ENCODE measurements around the gene CD19.
"Not testable (repeated sequence)": the region's sequence is repeated elsewhere in the genome, so short reads cannot be mapped to it uniquely, and the experiment has no call there.

The CD19 gene

GRCh38 chr16:28975158-28975599 is 43.4 kb downstream of the CD19 start:
- in situ Hi-C loops (cut with HindIII; ENCODE audit: low sequenced_read_pairs) = no loop called here
- no peak for TF ChIP-seq CTCF (IDR thresholded peaks at IDR 0.05; ENCODE audit: low read depth, low read length)
- peak overlapping the region; percentile 92 for H3K4me3 ChIP-seq (ENCODE audit: low read depth, low read length)
- no peak for DNase-seq (ENCODE audit: low read depth, low spot score)

GRCh38 chr16:28977703-28978662 is 46.2 kb downstream of the CD19 start:
- no peak overlapping the region for H3K4me3 ChIP-seq (ENCODE audit: low read depth, low read length)
- in situ Hi-C loops (cut with HindIII; ENCODE audit: low sequenced_read_pairs) = no loop called here
- no peak for DNase-seq (ENCODE audit: low read depth, low spot score)
- peak; percentile 38 for TF ChIP-seq CTCF (IDR thresholded peaks at IDR 0.05; ENCODE audit: low read depth, low read length)

GRCh38 chr16:28980330-28980729 is 48.6 kb downstream of the CD19 start:
- DNase-seq (ENCODE audit: low read depth, low spot score); H3K4me3 ChIP-seq (ENCODE audit: low read depth, low read length); in situ Hi-C loops (cut with HindIII; ENCODE audit: low sequenced_read_pairs): not testable (repeated sequence)

GRCh38 chr16:28980929-28981328 is 49.2 kb downstream of the CD19 start:
- DNase-seq (ENCODE audit: low read depth, low spot score) = no peak
- no peak for TF ChIP-seq CTCF (IDR thresholded peaks at IDR 0.05; ENCODE audit: low read depth, low read length)
- H3K4me3 ChIP-seq (ENCODE audit: low read depth, low read length) = no peak overlapping the region
- in situ Hi-C loops (cut with HindIII; ENCODE audit: low sequenced_read_pairs) = no loop called here

GRCh38 chr16:28981517-28981916 is 49.7 kb downstream of the CD19 start:
- in situ Hi-C loops (cut with HindIII; ENCODE audit: low sequenced_read_pairs) = no loop called here
- H3K4me3 ChIP-seq (ENCODE audit: low read depth, low read length) = no peak overlapping the region
- no peak for DNase-seq (ENCODE audit: low read depth, low spot score)
- peak; percentile 70 for TF ChIP-seq CTCF (IDR thresholded peaks at IDR 0.05; ENCODE audit: low read depth, low read length)

- H3K4me3 ChIP-seq (ENCODE audit: low read depth, low read length) = no peak overlapping the region
- no peak for TF ChIP-seq CTCF (IDR thresholded peaks at IDR 0.05; ENCODE audit: low read depth, low read length)
- in situ Hi-C loops (cut with HindIII; ENCODE audit: low sequenced_read_pairs) = no loop called here
- DNase-seq (ENCODE audit: low read depth, low spot score) = no peak
Measured at GRCh38 chr16:28982418-28982817, 50.6 kb downstream of the CD19 start.

- no peak for TF ChIP-seq CTCF (IDR thresholded peaks at IDR 0.05; ENCODE audit: low read depth, low read length)
- DNase-seq (ENCODE audit: low read depth, low spot score) = no peak
- in situ Hi-C loops (cut with HindIII; ENCODE audit: low sequenced_read_pairs) = no loop called here
- H3K4me3 ChIP-seq (ENCODE audit: low read depth, low read length) = no peak overlapping the region
Measured at GRCh38 chr16:28982949-28983348, 51.2 kb downstream of the CD19 start.
